Measurements from ENCODE around the gene ALAS1.
"Not testable (repeated sequence)": the region's sequence is repeated elsewhere in the genome, so short reads cannot be mapped to it uniquely, and the experiment has no call there.

The ALAS1 gene

GRCh38 chr3:52197842-52198625 lies at the start of gene ALAS1:
Gene ALAS1 (plus strand): TSS chr3:52198160. CDS start chr3:52199242, 1,082 bp downstream.
- H3K4me3 ChIP-seq (ENCODE audit: low read length) = peak within 1 kb of the TSS; percentile 91
- H3K9ac ChIP-seq (ENCODE audit: low read length) = peak within 1 kb of the TSS; percentile 95
- no peaks in the 10 kb centered on the region for H3K27me3 ChIP-seq (replicated peaks; ENCODE audit: control insufficient read depth, insufficient read depth, low read length)
- DNase-seq (ENCODE audit: low read depth) = peak; percentile 97
- peaks cover 23% of the 10 kb centered on the region for H3K36me3 ChIP-seq (ENCODE audit: control insufficient read depth, insufficient read depth, low read length, severe bottlenecking)
- H3K4me1 ChIP-seq (ENCODE audit: control insufficient read depth, insufficient read depth, low read length) = peaks cover 68% of the 10 kb centered on the region
- no peaks in the 10 kb centered on the region for H3K9me3 ChIP-seq (ENCODE audit: control insufficient read depth, low read length)

- Histone ChIP-seq H3K36me3 (ENCODE audit: control insufficient read depth, insufficient read depth, low read length, severe bottlenecking) (no peaks in the 10 kb centered on the region), H3K9me3 (ENCODE audit: control insufficient read depth, low read length) (no peaks in the 10 kb centered on the region), H3K4me3 (ENCODE audit: low read length) (no peak overlapping the region), H3K27me3 (replicated peaks; ENCODE audit: control insufficient read depth, insufficient read depth, low read length) (no peaks in the 10 kb centered on the region), H3K4me1 (ENCODE audit: control insufficient read depth, insufficient read depth, low read length) (peaks cover 9% of the 10 kb centered on the region), H3K9ac (ENCODE audit: low read length) (no peak overlapping the region)
- DNase-seq (ENCODE audit: low read depth) = no peak
Observed at GRCh38 chr3:52149021-52149420, 48.9 kb upstream of the ALAS1 start.

- H3K9me3 ChIP-seq (ENCODE audit: control insufficient read depth, low read length) = no peaks in the 10 kb centered on the region
- no peak overlapping the region for H3K4me3 ChIP-seq (ENCODE audit: low read length)
- no peaks in the 10 kb centered on the region for H3K36me3 ChIP-seq (ENCODE audit: control insufficient read depth, insufficient read depth, low read length, severe bottlenecking)
- no peak for DNase-seq (ENCODE audit: low read depth)
- H3K27me3 ChIP-seq (replicated peaks; ENCODE audit: control insufficient read depth, insufficient read depth, low read length) = no peaks in the 10 kb centered on the region
- H3K9ac ChIP-seq (ENCODE audit: low read length) = no peak overlapping the region
- peaks cover 9% of the 10 kb centered on the region for H3K4me1 ChIP-seq (ENCODE audit: control insufficient read depth, insufficient read depth, low read length)
Observed at GRCh38 chr3:52149726-52150125, 48.2 kb upstream of the ALAS1 start.

GRCh38 chr3:52150357-52150756 lies 47.6 kb upstream of the ALAS1 start:
- DNase-seq (ENCODE audit: low read depth) = no peak
- Histone ChIP-seq H3K4me1 (ENCODE audit: control insufficient read depth, insufficient read depth, low read length) (peaks cover 13% of the 10 kb centered on the region), H3K27me3 (replicated peaks; ENCODE audit: control insufficient read depth, insufficient read depth, low read length) (no peaks in the 10 kb centered on the region), H3K9me3 (ENCODE audit: control insufficient read depth, low read length) (no peaks in the 10 kb centered on the region), H3K36me3 (ENCODE audit: control insufficient read depth, insufficient read depth, low read length, severe bottlenecking) (no peaks in the 10 kb centered on the region), H3K9ac (ENCODE audit: low read length) (no peak overlapping the region), H3K4me3 (ENCODE audit: low read length) (no peak overlapping the region)

- Histone ChIP-seq H3K27me3 (replicated peaks; ENCODE audit: control insufficient read depth, insufficient read depth, low read length) (no peaks in the 10 kb centered on the region), H3K9me3 (ENCODE audit: control insufficient read depth, low read length) (no peaks in the 10 kb centered on the region), H3K4me1 (ENCODE audit: control insufficient read depth, insufficient read depth, low read length) (peaks cover 13% of the 10 kb centered on the region), H3K4me3 (ENCODE audit: low read length) (no peak overlapping the region), H3K36me3 (ENCODE audit: control insufficient read depth, insufficient read depth, low read length, severe bottlenecking) (no peaks in the 10 kb centered on the region), H3K9ac (ENCODE audit: low read length) (no peak overlapping the region)
- DNase-seq (ENCODE audit: low read depth) = no peak
Observed at GRCh38 chr3:52150860-52151259, 47.1 kb upstream of the ALAS1 start.

GRCh38 chr3:52151991-52152390 lies 46.0 kb upstream of the ALAS1 start:
- H3K4me3 ChIP-seq (ENCODE audit: low read length); DNase-seq (ENCODE audit: low read depth); H3K9me3 ChIP-seq (ENCODE audit: control insufficient read depth, low read length); H3K27me3 ChIP-seq (replicated peaks; ENCODE audit: control insufficient read depth, insufficient read depth, low read length); H3K36me3 ChIP-seq (ENCODE audit: control insufficient read depth, insufficient read depth, low read length, severe bottlenecking); H3K9ac ChIP-seq (ENCODE audit: low read length): not testable (repeated sequence)
- peaks cover 13% of the 10 kb centered on the region for H3K4me1 ChIP-seq (ENCODE audit: control insufficient read depth, insufficient read depth, low read length)

GRCh38 chr3:52153389-52154096 lies 44.4 kb upstream of the ALAS1 start:
- DNase-seq (ENCODE audit: low read depth) = peak; percentile 49
- H3K27me3 ChIP-seq (replicated peaks; ENCODE audit: control insufficient read depth, insufficient read depth, low read length) = no peaks in the 10 kb centered on the region
- peaks cover 13% of the 10 kb centered on the region for H3K4me1 ChIP-seq (ENCODE audit: control insufficient read depth, insufficient read depth, low read length)
- H3K9ac ChIP-seq (ENCODE audit: low read length) = peak overlapping the region; percentile 90
- no peaks in the 10 kb centered on the region for H3K36me3 ChIP-seq (ENCODE audit: control insufficient read depth, insufficient read depth, low read length, severe bottlenecking)
- H3K4me3 ChIP-seq (ENCODE audit: low read length) = peak overlapping the region; percentile 88
- H3K9me3 ChIP-seq (ENCODE audit: control insufficient read depth, low read length) = no peaks in the 10 kb centered on the region

- peak within 1 kb of the TSS; percentile 88 for H3K4me3 ChIP-seq (ENCODE audit: low read length)
- peaks cover 13% of the 10 kb centered on the region for H3K4me1 ChIP-seq (ENCODE audit: control insufficient read depth, insufficient read depth, low read length)
- H3K9me3 ChIP-seq (ENCODE audit: control insufficient read depth, low read length) = no peaks in the 10 kb centered on the region
- no peaks in the 10 kb centered on the region for H3K27me3 ChIP-seq (replicated peaks; ENCODE audit: control insufficient read depth, insufficient read depth, low read length)
- peak within 1 kb of the TSS; percentile 90 for H3K9ac ChIP-seq (ENCODE audit: low read length)
- DNase-seq (ENCODE audit: low read depth) = peak; percentile 98
- no peaks in the 10 kb centered on the region for H3K36me3 ChIP-seq (ENCODE audit: control insufficient read depth, insufficient read depth, low read length, severe bottlenecking)
Observed at GRCh38 chr3:52154135-52155094, 43.5 kb upstream of the ALAS1 start, which contains the start of gene POC1A. Gene POC1A (minus strand): TSS chr3:52154423. CDS start chr3:52154372, 51 bp downstream.

GRCh38 chr3:52155912-52156311 lies 42.0 kb upstream of the ALAS1 start:
- Histone ChIP-seq H3K9ac (ENCODE audit: low read length) (no peak overlapping the region), H3K36me3 (ENCODE audit: control insufficient read depth, insufficient read depth, low read length, severe bottlenecking) (no peaks in the 10 kb centered on the region), H3K9me3 (ENCODE audit: control insufficient read depth, low read length) (no peaks in the 10 kb centered on the region), H3K4me3 (ENCODE audit: low read length) (no peak overlapping the region), H3K4me1 (ENCODE audit: control insufficient read depth, insufficient read depth, low read length) (peaks cover 13% of the 10 kb centered on the region), H3K27me3 (replicated peaks; ENCODE audit: control insufficient read depth, insufficient read depth, low read length) (no peaks in the 10 kb centered on the region)
- DNase-seq (ENCODE audit: low read depth) = no peak

GRCh38 chr3:52159503-52159902 lies 38.5 kb upstream of the ALAS1 start:
- Histone ChIP-seq H3K27me3 (replicated peaks; ENCODE audit: control insufficient read depth, insufficient read depth, low read length) (no peaks in the 10 kb centered on the region), H3K4me1 (ENCODE audit: control insufficient read depth, insufficient read depth, low read length) (peaks cover 4% of the 10 kb centered on the region), H3K9me3 (ENCODE audit: control insufficient read depth, low read length) (no peaks in the 10 kb centered on the region), H3K9ac (ENCODE audit: low read length) (no peak overlapping the region), H3K36me3 (ENCODE audit: control insufficient read depth, insufficient read depth, low read length, severe bottlenecking) (no peaks in the 10 kb centered on the region), H3K4me3 (ENCODE audit: low read length) (no peak overlapping the region)
- DNase-seq (ENCODE audit: low read depth) = no peak
